Measurements from ENCODE around the gene DGAT2.

- TF ChIP-seq, protein P1, sequence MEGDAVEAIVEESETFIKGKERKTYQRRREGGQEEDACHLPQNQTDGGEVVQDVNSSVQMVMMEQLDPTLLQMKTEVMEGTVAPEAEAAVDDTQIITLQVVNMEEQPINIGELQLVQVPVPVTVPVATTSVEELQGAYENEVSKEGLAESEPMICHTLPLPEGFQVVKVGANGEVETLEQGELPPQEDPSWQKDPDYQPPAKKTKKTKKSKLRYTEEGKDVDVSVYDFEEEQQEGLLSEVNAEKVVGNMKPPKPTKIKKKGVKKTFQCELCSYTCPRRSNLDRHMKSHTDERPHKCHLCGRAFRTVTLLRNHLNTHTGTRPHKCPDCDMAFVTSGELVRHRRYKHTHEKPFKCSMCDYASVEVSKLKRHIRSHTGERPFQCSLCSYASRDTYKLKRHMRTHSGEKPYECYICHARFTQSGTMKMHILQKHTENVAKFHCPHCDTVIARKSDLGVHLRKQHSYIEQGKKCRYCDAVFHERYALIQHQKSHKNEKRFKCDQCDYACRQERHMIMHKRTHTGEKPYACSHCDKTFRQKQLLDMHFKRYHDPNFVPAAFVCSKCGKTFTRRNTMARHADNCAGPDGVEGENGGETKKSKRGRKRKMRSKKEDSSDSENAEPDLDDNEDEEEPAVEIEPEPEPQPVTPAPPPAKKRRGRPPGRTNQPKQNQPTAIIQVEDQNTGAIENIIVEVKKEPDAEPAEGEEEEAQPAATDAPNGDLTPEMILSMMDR (IDR thresholded peaks at IDR 0.05) = no peak
- no peak for TF ChIP-seq ZFX (IDR thresholded peaks at IDR 0.05; ENCODE audit: borderline replicate concordance)
Measured at GRCh38 chr11:75814677-75815344, 46.2 kb downstream of the DGAT2 start, which contains the start of gene UVRAG.
